A673 (cell line): ENCODE results near the gene TTYH1.

ENCODE experiments used
- EZH2 ChIP-seq: fragments of 200-600 bp; sonication (generic); IDR thresholded peaks from 2 replicates; pipeline ENCODE4 v1.6.1; 2017; ENCODE audit warnings: borderline replicate concordance, low read depth, mild to moderate bottlenecking, mixed read lengths, antibody characterized with exemption, low read length; ENCODE audit not compliant: poor library complexity, severe bottlenecking
- TF ChIP-seq, protein P1 (sequence below): fragments of 300-800, 200-600 bp; sonication (generic); conservative IDR thresholded peaks from 2 replicates; pipeline ENCODE4 v1.5.1; 2017; ENCODE audit warnings: low read depth, mild to moderate bottlenecking, antibody characterized with exemption, low read length, moderate library complexity, mixed read lengths

GRCh38 chr19:54455786-54456422, 40.6 kb downstream of the TTYH1 start:
- TF ChIP-seq, protein P1, sequence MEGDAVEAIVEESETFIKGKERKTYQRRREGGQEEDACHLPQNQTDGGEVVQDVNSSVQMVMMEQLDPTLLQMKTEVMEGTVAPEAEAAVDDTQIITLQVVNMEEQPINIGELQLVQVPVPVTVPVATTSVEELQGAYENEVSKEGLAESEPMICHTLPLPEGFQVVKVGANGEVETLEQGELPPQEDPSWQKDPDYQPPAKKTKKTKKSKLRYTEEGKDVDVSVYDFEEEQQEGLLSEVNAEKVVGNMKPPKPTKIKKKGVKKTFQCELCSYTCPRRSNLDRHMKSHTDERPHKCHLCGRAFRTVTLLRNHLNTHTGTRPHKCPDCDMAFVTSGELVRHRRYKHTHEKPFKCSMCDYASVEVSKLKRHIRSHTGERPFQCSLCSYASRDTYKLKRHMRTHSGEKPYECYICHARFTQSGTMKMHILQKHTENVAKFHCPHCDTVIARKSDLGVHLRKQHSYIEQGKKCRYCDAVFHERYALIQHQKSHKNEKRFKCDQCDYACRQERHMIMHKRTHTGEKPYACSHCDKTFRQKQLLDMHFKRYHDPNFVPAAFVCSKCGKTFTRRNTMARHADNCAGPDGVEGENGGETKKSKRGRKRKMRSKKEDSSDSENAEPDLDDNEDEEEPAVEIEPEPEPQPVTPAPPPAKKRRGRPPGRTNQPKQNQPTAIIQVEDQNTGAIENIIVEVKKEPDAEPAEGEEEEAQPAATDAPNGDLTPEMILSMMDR = no peak
- no peak for TF ChIP-seq EZH2
